ENCODE data around the gene RNF181. TPM values are rescaled to one million over a fixed set of nuclear protein-coding genes. Genes with fewer than 3 reads are reported as not detected.

The RNF181 gene
- total RNA-seq, 2 donors from 2014 or later = 109 to 194 TPM

DNA sequence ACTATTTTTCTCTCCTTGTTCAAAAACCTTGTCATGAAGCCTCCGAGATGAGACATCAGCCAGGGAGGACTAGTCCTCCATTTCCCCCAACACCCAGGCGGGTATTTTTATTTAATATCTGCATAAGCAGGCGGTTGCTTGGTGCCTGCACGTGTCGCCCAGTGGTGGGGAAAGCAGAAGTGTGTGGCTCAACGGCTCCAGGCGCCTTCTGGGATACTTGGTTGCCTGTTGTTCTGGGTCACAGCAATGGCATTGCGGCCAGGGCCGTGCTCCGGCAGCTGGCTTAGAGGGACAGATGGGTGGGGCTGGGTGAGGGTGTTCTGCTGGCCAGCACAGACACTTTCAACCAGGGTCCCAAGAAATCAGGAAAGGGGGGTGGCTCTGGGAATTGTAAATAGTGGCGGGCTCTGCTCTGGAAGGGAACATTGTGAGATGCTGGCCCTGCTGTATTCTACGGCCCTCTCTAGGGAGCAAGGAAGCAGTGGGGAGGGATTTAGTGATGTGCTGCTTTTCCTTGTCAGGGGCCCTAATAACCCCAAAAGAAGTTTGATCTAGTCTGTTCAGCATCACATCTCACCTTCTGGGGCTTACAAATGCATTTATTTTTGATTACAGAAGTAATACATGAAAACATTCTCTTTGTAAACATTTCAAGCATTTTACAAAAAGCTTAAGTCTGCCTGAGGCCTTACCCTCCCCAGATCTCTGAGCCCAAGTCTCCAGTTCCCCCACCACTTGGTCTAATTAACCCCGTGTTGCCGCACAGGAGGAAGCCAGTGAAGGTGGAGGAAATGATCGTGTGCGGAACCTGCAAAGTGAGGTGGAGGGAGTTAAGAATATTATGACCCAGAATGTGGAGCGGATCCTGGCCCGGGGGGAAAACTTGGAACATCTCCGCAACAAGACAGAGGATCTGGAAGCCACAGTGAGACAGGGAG lies 17.0 kb upstream of the RNF181 start:
- Histone ChIP-seq H3K27ac (peak overlapping the region; percentile 80), H3K4me3 (peak overlapping the region in 1 of 2 donors; percentile 37)
- TF ChIP-seq, protein P1, sequence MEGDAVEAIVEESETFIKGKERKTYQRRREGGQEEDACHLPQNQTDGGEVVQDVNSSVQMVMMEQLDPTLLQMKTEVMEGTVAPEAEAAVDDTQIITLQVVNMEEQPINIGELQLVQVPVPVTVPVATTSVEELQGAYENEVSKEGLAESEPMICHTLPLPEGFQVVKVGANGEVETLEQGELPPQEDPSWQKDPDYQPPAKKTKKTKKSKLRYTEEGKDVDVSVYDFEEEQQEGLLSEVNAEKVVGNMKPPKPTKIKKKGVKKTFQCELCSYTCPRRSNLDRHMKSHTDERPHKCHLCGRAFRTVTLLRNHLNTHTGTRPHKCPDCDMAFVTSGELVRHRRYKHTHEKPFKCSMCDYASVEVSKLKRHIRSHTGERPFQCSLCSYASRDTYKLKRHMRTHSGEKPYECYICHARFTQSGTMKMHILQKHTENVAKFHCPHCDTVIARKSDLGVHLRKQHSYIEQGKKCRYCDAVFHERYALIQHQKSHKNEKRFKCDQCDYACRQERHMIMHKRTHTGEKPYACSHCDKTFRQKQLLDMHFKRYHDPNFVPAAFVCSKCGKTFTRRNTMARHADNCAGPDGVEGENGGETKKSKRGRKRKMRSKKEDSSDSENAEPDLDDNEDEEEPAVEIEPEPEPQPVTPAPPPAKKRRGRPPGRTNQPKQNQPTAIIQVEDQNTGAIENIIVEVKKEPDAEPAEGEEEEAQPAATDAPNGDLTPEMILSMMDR (IDR thresholded peaks at IDR 0.05) = no peak

DNA sequence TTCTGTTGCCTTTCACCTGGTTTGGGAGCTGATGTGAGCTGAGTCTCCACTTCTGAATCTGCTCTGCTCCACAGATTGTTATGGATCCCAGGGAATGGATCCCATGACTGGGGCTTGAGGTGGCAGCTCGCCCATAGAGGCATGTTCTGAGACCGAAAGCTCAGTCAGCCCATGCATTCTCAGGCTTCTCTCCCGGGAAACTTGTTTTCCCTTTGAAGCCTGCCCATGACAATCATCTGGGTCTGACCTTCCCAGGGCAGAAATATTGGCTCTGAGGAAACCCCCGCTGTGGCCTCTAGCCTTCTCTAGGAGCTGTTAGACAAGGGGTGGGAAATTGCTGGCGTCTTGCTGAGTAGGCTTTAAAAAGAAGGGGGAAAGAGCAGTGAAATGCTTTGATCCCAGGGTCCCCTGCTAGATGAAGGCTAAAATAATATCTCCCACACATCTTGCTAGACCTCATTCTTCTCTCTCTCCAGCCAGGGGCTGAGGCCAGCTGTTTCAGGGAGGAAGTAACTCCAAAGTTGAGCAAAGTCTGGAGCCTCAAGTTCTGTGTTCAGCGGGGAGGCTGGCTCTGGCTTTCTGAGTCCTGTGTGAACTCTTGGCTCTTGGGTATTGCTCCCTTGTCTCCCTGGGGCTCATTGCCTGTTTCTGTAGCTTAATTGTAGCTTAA lies 16.1 kb upstream of the RNF181 start:
- peak overlapping the region; percentile 80 for H3K27ac ChIP-seq
- H3K4me1 ChIP-seq = peaks cover 0 to 37% of the 10 kb centered on the region in 2 donors
- no peak overlapping the region for H3K4me3 ChIP-seq
- peak; percentile 67 for DNase-seq (ENCODE audit: low spot score)
- TF ChIP-seq, protein P1 (IDR thresholded peaks at IDR 0.05) = no peak
- H3K9me3 ChIP-seq = no peaks in the 10 kb centered on the region
- H3K36me3 ChIP-seq = no peaks in the 10 kb centered on the region
- no peaks in the 10 kb centered on the region for H3K27me3 ChIP-seq

More for the DNA sequence above, 17.0 kb upstream of the RNF181 start:
- no peaks in the 10 kb centered on the region for H3K9me3 ChIP-seq
- H3K4me1 ChIP-seq = peaks cover 0 to 32% of the 10 kb centered on the region in 2 donors
- DNase-seq (ENCODE audit: low spot score) = peak; percentile 83
- no peaks in the 10 kb centered on the region for H3K36me3 ChIP-seq
- no peaks in the 10 kb centered on the region for H3K27me3 ChIP-seq

DNA sequence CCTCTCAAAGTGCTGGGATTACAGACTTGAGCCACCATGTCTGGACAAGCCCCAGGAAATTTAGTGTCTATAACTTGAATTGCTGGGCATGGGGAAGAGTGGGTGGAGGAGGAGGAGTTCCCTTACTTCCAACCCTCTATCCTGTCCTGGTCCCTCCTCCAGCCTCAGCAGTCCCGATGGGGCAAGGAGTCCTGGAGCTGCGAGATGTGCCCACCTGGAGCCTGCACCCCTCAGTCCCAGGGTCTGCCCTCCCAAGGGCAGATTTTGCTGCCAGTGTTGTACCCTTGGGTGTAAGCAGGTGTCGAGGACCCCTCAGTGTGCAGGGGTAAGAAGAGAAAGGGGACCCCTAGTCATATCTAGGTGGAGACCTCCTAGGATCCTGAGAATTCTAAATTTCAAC lies 15.3 kb upstream of the RNF181 start:
- Histone ChIP-seq H3K27me3 (no peaks in the 10 kb centered on the region), H3K36me3 (no peaks in the 10 kb centered on the region), H3K9me3 (no peaks in the 10 kb centered on the region), H3K27ac (peak overlapping the region; percentile 80), H3K4me1 (peaks cover 0 to 44% of the 10 kb centered on the region in 2 donors), H3K4me3 (no peak overlapping the region)
- TF ChIP-seq, protein P1 (IDR thresholded peaks at IDR 0.05) = no peak
- no peak for DNase-seq (ENCODE audit: low spot score)

DNA sequence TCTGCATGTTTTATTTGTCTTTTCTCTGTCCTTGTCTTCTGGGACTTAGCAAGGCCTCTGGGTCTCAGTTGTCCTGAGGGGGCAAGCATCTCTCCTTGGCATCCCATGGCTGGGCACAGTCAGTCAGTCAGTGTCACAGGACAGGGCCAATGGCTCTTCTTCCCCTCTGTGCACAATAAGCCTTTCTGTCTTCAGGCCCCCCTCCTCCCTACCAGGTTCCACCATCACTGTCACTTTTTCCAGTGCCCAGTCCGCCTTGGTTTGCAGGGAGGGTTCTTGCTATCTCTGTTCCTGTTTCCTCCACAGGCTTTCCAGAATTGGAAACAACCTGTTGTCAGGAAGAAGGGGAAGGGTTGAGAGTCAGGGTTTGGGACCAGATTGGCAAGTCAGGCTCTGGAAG lies 13.1 kb upstream of the RNF181 start:
- Histone ChIP-seq H3K4me1 (peaks cover 0 to 63% of the 10 kb centered on the region in 2 donors), H3K27me3 (no peaks in the 10 kb centered on the region), H3K27ac (no peak overlapping the region), H3K36me3 (no peaks in the 10 kb centered on the region), H3K9me3 (no peaks in the 10 kb centered on the region), H3K4me3 (no peak overlapping the region)
- no peak for DNase-seq (ENCODE audit: low spot score)
- TF ChIP-seq, protein P1 (IDR thresholded peaks at IDR 0.05) = no peak

DNA sequence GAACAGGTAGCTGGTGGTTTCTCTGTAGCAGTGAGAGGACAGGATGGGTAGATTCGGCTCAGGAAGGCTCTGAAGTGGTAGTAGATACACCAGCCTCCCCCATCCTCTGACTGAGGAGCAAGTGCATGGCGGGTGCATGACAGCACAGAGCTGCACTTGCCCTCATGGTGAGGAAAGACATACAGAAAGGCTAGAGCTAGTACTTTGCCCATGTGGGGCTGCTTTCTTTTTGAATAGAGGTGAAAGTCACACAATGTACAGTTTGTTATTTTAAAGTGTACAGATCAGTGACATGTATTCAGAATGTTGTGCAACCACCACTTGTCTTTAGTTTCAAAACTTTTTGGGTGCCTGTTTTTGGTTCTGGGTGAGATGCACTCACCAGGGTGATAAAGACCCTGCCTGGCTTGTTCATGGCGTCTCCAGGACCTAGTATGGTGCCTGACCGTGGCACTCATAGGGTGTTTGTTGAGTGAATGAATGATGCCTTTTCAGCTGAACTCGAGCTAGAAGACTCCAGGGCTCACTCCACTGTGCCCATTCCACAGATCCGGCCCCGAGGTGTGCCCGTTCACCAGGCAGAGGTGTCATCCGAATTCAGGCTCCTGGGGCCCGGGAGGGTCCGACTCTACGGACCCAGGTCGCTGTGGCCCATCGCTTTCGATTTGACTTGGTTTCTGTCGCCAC lies 11.7 kb upstream of the RNF181 start:
- no peaks in the 10 kb centered on the region for H3K27me3 ChIP-seq
- H3K36me3 ChIP-seq = no peaks in the 10 kb centered on the region
- peaks cover 0 to 63% of the 10 kb centered on the region in 2 donors for H3K4me1 ChIP-seq
- peak overlapping the region; percentile 90 to 98 for H3K27ac ChIP-seq
- no peak for DNase-seq (ENCODE audit: low spot score)
- no peaks in the 10 kb centered on the region for H3K9me3 ChIP-seq
- peak overlapping the region; percentile 63 to 68 for H3K4me3 ChIP-seq
- TF ChIP-seq, protein P1 (IDR thresholded peaks at IDR 0.05) = no peak
